ENCODE results near the gene BTAF1. TPM values are rescaled to one million over a fixed set of nuclear protein-coding genes. Genes with fewer than 3 reads are reported as not detected.

The BTAF1 gene
- total RNA-seq, 1 experiment from 2014 or later: 42.5 TPM

DNA sequence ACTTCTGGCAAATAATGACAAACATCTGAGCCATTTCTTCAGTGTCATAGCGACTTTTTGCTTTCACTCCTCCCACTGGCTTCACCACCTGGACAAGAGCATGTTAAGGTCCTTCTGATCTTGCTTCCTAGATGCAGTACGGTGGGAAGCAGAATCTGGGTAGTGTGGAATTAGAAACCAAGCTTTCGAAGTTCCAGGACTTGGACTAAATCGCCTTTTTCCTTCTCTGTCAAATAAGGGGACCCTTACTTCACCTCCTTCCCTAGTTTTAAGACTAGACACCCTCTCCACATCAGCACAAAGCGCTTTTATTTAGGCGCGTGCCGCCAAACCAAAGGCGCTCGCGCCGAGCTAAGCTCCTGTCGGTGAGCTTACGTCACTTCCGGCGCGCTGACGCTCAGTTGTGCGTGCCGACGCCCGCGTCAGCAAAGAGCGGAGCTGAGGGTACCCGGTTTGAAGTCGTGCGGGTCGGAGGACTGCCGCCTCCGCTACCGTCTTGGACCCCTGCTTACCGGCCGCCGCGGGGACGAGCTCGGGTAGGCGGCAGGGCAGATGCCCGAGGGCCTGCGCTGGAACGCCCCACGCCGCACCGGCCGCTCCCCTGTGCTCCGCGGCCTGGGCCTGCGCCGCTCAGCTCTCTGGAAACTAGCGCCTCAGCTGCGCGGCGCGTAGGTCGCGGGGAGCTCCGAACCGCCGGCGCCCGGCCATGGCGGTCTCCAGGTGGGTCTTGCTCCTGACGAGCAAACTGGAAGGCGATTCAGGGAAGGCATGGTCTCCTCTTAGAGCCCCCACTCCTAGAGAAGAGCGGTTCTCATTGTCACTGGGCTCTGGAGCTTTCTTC lies at the start of gene BTAF1 (continued):
- TF ChIP-seq, protein P1, sequence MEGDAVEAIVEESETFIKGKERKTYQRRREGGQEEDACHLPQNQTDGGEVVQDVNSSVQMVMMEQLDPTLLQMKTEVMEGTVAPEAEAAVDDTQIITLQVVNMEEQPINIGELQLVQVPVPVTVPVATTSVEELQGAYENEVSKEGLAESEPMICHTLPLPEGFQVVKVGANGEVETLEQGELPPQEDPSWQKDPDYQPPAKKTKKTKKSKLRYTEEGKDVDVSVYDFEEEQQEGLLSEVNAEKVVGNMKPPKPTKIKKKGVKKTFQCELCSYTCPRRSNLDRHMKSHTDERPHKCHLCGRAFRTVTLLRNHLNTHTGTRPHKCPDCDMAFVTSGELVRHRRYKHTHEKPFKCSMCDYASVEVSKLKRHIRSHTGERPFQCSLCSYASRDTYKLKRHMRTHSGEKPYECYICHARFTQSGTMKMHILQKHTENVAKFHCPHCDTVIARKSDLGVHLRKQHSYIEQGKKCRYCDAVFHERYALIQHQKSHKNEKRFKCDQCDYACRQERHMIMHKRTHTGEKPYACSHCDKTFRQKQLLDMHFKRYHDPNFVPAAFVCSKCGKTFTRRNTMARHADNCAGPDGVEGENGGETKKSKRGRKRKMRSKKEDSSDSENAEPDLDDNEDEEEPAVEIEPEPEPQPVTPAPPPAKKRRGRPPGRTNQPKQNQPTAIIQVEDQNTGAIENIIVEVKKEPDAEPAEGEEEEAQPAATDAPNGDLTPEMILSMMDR (IDR thresholded peaks at IDR 0.05 in 2 of 3, conservative IDR thresholded peaks at IDR 0.05 in 1 of 3; ENCODE audit: borderline replicate concordance in 1 of 3, insufficient read depth in 1 of 3, low read depth in 2 of 3, low read length in 2 of 3): no peak
- peak; percentile 55 for TF ChIP-seq YY1 (IDR thresholded peaks at IDR 0.05; ENCODE audit: extremely low read depth, insufficient replicate concordance, low read depth, low read length)
- no peak for TF ChIP-seq RAD21 (IDR thresholded peaks at IDR 0.05; ENCODE audit: low read depth)

GRCh38 chr10:91875156-91875555 lies 48.4 kb upstream of the BTAF1 start:
- no TSS peak for BruUV-seq (replicated peaks)
- ATAC-seq (no peak), DNase-seq (ENCODE audit: low read depth, low spot score) (no peak)
- no peaks in the 10 kb centered on the region for H3K9me2 ChIP-seq (ENCODE audit: insufficient read depth)
- intact Hi-C loops (cut with micrococcal nuclease): no loop called here
- H3K4me3 ChIP-seq (replicated peaks in 1 of 2; ENCODE audit: low read depth in 1 of 2, low read length in 2 of 2): no peak overlapping the region
- no peaks in the 10 kb centered on the region for H4K20me1 ChIP-seq (ENCODE audit: insufficient read depth)
- no peaks in the 10 kb centered on the region for H3K9me3 ChIP-seq (ENCODE audit: control insufficient read depth in 1 of 2, insufficient read depth in 1 of 2, low read depth in 1 of 2, low read length in 2 of 2)
- no peak overlapping the region for H3K27ac ChIP-seq (ENCODE audit: low read depth, low read length)
- no peak overlapping the region for H2AFZ ChIP-seq (ENCODE audit: low read depth, low read length, poor library complexity, severe bottlenecking)
- no peaks in the 10 kb centered on the region for H3K27me3 ChIP-seq (ENCODE audit: insufficient read depth, low read length)
- ChIA-PET POLR2A (no interaction called here), CTCF (no interaction called here), RAD21 (ENCODE audit: low non-redundant PET in 1 of 2, low total read pairs in 2 of 2, uncharacterized antibody in 2 of 2, unreplicated experiment in 2 of 2) (no interaction called here)
- H3K36me3 ChIP-seq (ENCODE audit: control insufficient read depth in 1 of 2, insufficient read depth in 2 of 2, low read length in 2 of 2): no peaks in the 10 kb centered on the region
- H3K4me1 ChIP-seq (ENCODE audit: control insufficient read depth in 1 of 2, insufficient read depth in 2 of 2, low read length in 2 of 2): no peaks in the 10 kb centered on the region; a peak in 1 of 4 replicates
- no peaks in the 10 kb centered on the region for H3K79me2 ChIP-seq (ENCODE audit: insufficient read depth, low read length)
- no peak overlapping the region for H3K9ac ChIP-seq (ENCODE audit: low read length)
- no peak overlapping the region for H3K4me2 ChIP-seq (ENCODE audit: low read length)
- TF ChIP-seq ZBTB33 (IDR thresholded peaks at IDR 0.05; ENCODE audit: extremely low read depth, insufficient replicate concordance, low read length) (no peak), TCF7L2 (IDR thresholded peaks at IDR 0.05; ENCODE audit: borderline replicate concordance, extremely low read depth, insufficient read depth, insufficient read length) (no peak), ELF1 (IDR thresholded peaks at IDR 0.05; ENCODE audit: borderline replicate concordance, low read depth) (no peak), POLR2AphosphoS5 (IDR thresholded peaks at IDR 0.05; ENCODE audit: low read depth, low read length) (no peak), ZNF274 (IDR thresholded peaks at IDR 0.05; ENCODE audit: low read depth, low read length) (no peak), FOSL1 (IDR thresholded peaks at IDR 0.05; ENCODE audit: low read depth) (no peak), JUND (IDR thresholded peaks at IDR 0.05) (no peak), EZH2phosphoT487 (IDR thresholded peaks at IDR 0.05; ENCODE audit: borderline replicate concordance) (no peak)
- TF ChIP-seq, protein P2, sequence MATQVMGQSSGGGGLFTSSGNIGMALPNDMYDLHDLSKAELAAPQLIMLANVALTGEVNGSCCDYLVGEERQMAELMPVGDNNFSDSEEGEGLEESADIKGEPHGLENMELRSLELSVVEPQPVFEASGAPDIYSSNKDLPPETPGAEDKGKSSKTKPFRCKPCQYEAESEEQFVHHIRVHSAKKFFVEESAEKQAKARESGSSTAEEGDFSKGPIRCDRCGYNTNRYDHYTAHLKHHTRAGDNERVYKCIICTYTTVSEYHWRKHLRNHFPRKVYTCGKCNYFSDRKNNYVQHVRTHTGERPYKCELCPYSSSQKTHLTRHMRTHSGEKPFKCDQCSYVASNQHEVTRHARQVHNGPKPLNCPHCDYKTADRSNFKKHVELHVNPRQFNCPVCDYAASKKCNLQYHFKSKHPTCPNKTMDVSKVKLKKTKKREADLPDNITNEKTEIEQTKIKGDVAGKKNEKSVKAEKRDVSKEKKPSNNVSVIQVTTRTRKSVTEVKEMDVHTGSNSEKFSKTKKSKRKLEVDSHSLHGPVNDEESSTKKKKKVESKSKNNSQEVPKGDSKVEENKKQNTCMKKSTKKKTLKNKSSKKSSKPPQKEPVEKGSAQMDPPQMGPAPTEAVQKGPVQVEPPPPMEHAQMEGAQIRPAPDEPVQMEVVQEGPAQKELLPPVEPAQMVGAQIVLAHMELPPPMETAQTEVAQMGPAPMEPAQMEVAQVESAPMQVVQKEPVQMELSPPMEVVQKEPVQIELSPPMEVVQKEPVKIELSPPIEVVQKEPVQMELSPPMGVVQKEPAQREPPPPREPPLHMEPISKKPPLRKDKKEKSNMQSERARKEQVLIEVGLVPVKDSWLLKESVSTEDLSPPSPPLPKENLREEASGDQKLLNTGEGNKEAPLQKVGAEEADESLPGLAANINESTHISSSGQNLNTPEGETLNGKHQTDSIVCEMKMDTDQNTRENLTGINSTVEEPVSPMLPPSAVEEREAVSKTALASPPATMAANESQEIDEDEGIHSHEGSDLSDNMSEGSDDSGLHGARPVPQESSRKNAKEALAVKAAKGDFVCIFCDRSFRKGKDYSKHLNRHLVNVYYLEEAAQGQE (IDR thresholded peaks at IDR 0.05; ENCODE audit: low read depth): no peak
- TF ChIP-seq, protein P1 (IDR thresholded peaks at IDR 0.05 in 2 of 3, conservative IDR thresholded peaks at IDR 0.05 in 1 of 3; ENCODE audit: borderline replicate concordance in 1 of 3, insufficient read depth in 1 of 3, low read depth in 2 of 3, low read length in 2 of 3): no peak
